DMS 273 treated with DMSO at 0.1 percent for 48 hours (cell line): ENCODE measurements around the gene DPF3.

ENCODE experiments used
- DNase-seq: peaks from one replicate; lab custom pipeline; 2025; lab: John Stamatoyannopoulos, UW

DPF3 gene

GRCh38 chr14:72714094-72714493 lies 179.8 kb downstream of the DPF3 start:
- no peak for DNase-seq

- no peak for DNase-seq
Observed at GRCh38 chr14:72711936-72712335, 182.0 kb downstream of the DPF3 start.

- no peak for DNase-seq
Observed at GRCh38 chr14:72709916-72710611, 183.8 kb downstream of the DPF3 start.

- no peak for DNase-seq
Observed at GRCh38 chr14:72708708-72709475, 185.0 kb downstream of the DPF3 start.

- no peak for DNase-seq
Observed at GRCh38 chr14:72708222-72708621, 185.7 kb downstream of the DPF3 start.

- DNase-seq, result no peak
Observed at GRCh38 chr14:72706485-72706884, 187.4 kb downstream of the DPF3 start.

- DNase-seq, result no peak
Observed at GRCh38 chr14:72704502-72704901, 189.4 kb downstream of the DPF3 start.

- no peak for DNase-seq
Observed at GRCh38 chr14:72701605-72702004, 192.3 kb downstream of the DPF3 start.

GRCh38 chr14:72701237-72701565 lies 192.7 kb downstream of the DPF3 start:
- DNase-seq, result peak; percentile 29

- no peak for DNase-seq
Observed at GRCh38 chr14:72700338-72701236, 193.3 kb downstream of the DPF3 start.

GRCh38 chr14:72699852-72700257 lies 194.0 kb downstream of the DPF3 start:
- DNase-seq, result no peak

GRCh38 chr14:72699443-72699842 lies 194.5 kb downstream of the DPF3 start:
- no peak for DNase-seq

GRCh38 chr14:72692696-72693095 lies 201.2 kb downstream of the DPF3 start:
- no peak for DNase-seq

GRCh38 chr14:72690324-72690723 lies 203.6 kb downstream of the DPF3 start:
- no peak for DNase-seq

GRCh38 chr14:72688990-72689671 lies 204.8 kb downstream of the DPF3 start:
- no peak for DNase-seq

GRCh38 chr14:72686832-72687231 lies 207.1 kb downstream of the DPF3 start:
- peak; percentile 82 for DNase-seq

GRCh38 chr14:72686101-72686500 lies 207.8 kb downstream of the DPF3 start:
- no peak for DNase-seq

- DNase-seq, result no peak
Observed at GRCh38 chr14:72685456-72685855, 208.4 kb downstream of the DPF3 start.

GRCh38 chr14:72683787-72684186 lies 210.1 kb downstream of the DPF3 start:
- DNase-seq, result no peak

GRCh38 chr14:72682188-72682587 lies 211.7 kb downstream of the DPF3 start:
- DNase-seq, result no peak

GRCh38 chr14:72680853-72681640 lies 212.9 kb downstream of the DPF3 start:
- no peak for DNase-seq
